HCT116 (cell line): ENCODE data around the gene VIPR2.

Source experiments
- ATF3 ChIP-seq: IDR thresholded peaks from 2 replicates; pipeline ENCODE4 v1.6.1; 2012
- EZH2 ChIP-seq: fragments of 200-600 bp; sonication (generic); IDR thresholded peaks from 2 replicates; pipeline ENCODE4 v1.6.1; 2017; ENCODE audit warnings: antibody characterized with exemption, mixed run types
- EZH2phosphoT487 ChIP-seq: fragments of 200-600 bp; IDR thresholded peaks from 2 replicates; pipeline ENCODE4 v1.6.1; 2018; ENCODE audit warnings: antibody characterized with exemption, borderline replicate concordance
- JUND ChIP-seq: IDR thresholded peaks from 2 replicates; pipeline ENCODE4 v1.6.1; 2012
- MAX ChIP-seq: IDR thresholded peaks from 2 replicates; pipeline ENCODE4 v1.6.1; 2012
- POLR2A ChIP-seq: IDR thresholded peaks from 2 replicates; pipeline ENCODE4 v1.7.0; 2011; ENCODE audit warnings: borderline replicate concordance; ENCODE audit not compliant: insufficient read depth, insufficient read length; ENCODE audit errors: extremely low read depth
- YY1 ChIP-seq: IDR thresholded peaks from 2 replicates; pipeline ENCODE4 v1.6.1; 2011; ENCODE audit warnings: low read length, low read depth, moderate library complexity, mild to moderate bottlenecking; ENCODE audit not compliant: insufficient replicate concordance; ENCODE audit errors: extremely low read depth
- TF ChIP-seq, protein P1 (sequence below), 3 experiments: fragments of 200-600 bp in 1 of 3; sonication (generic) in 1 of 3; IDR thresholded peaks in 2 of 3; conservative IDR thresholded peaks in 1 of 3; 2 replicates each; pipeline ENCODE4 v1.5.1; 2012 to 2017; ENCODE audit warnings: low read depth in 2 of 3, low read length in 2 of 3, antibody characterized with exemption in 1 of 3, borderline replicate concordance in 1 of 3, control low read depth in 1 of 3, mild to moderate bottlenecking in 1 of 3, mixed read lengths in 1 of 3, mixed run types in 1 of 3, moderate library complexity in 1 of 3; ENCODE audit not compliant: insufficient read depth in 1 of 3
- TF ChIP-seq, protein P2 (sequence below): IDR thresholded peaks from 2 replicates; pipeline ENCODE4 v1.6.1; 2012; ENCODE audit warnings: low read depth

DNA sequence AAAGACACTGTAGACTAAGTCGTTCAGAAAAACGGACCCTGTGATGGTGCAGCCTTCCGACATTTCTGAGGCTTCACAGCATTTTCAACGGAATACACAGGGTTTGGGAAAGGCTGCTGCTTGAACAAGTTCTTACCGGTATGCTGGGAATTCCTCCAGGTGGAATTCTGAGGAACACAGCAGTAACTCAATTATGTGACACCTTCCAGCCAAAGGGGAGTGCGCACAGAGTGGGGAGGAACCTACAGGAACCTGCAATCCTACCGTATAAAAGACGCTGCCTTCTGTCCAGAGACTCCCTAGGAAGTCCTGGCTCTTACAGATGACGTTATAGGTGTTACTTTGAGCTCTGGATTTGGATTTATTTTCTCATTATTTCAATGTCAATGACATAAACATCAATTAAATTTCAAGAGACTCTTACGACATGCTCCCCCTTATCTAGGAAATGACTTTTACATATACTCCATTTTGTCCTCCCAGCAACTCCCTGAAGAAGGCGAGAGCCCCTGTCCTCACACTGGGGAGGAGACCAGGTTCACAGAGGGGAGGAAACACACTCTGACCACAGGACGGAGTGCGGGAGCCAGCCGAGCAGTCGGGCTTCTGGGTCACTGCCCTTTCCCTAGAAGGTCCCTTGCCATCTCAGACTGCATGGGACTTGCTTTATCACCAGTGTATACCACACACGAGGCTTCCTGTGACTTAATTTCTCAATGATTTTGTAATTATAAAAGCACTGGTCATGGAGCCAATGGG lies 27.9 kb downstream of the VIPR2 start:
- TF ChIP-seq, protein P1, sequence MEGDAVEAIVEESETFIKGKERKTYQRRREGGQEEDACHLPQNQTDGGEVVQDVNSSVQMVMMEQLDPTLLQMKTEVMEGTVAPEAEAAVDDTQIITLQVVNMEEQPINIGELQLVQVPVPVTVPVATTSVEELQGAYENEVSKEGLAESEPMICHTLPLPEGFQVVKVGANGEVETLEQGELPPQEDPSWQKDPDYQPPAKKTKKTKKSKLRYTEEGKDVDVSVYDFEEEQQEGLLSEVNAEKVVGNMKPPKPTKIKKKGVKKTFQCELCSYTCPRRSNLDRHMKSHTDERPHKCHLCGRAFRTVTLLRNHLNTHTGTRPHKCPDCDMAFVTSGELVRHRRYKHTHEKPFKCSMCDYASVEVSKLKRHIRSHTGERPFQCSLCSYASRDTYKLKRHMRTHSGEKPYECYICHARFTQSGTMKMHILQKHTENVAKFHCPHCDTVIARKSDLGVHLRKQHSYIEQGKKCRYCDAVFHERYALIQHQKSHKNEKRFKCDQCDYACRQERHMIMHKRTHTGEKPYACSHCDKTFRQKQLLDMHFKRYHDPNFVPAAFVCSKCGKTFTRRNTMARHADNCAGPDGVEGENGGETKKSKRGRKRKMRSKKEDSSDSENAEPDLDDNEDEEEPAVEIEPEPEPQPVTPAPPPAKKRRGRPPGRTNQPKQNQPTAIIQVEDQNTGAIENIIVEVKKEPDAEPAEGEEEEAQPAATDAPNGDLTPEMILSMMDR (IDR thresholded peaks at IDR 0.05 in 2 of 3, conservative IDR thresholded peaks at IDR 0.05 in 1 of 3; ENCODE audit: borderline replicate concordance in 1 of 3, insufficient read depth in 1 of 3, low read depth in 2 of 3, low read length in 2 of 3) = no peak
- TF ChIP-seq EZH2 (no peak), ATF3 (no peak), YY1 (no peak), MAX (no peak), POLR2A (no peak), EZH2phosphoT487 (no peak), JUND (no peak)
- TF ChIP-seq, protein P2, sequence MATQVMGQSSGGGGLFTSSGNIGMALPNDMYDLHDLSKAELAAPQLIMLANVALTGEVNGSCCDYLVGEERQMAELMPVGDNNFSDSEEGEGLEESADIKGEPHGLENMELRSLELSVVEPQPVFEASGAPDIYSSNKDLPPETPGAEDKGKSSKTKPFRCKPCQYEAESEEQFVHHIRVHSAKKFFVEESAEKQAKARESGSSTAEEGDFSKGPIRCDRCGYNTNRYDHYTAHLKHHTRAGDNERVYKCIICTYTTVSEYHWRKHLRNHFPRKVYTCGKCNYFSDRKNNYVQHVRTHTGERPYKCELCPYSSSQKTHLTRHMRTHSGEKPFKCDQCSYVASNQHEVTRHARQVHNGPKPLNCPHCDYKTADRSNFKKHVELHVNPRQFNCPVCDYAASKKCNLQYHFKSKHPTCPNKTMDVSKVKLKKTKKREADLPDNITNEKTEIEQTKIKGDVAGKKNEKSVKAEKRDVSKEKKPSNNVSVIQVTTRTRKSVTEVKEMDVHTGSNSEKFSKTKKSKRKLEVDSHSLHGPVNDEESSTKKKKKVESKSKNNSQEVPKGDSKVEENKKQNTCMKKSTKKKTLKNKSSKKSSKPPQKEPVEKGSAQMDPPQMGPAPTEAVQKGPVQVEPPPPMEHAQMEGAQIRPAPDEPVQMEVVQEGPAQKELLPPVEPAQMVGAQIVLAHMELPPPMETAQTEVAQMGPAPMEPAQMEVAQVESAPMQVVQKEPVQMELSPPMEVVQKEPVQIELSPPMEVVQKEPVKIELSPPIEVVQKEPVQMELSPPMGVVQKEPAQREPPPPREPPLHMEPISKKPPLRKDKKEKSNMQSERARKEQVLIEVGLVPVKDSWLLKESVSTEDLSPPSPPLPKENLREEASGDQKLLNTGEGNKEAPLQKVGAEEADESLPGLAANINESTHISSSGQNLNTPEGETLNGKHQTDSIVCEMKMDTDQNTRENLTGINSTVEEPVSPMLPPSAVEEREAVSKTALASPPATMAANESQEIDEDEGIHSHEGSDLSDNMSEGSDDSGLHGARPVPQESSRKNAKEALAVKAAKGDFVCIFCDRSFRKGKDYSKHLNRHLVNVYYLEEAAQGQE = no peak
